Measurements from ENCODE around the gene SECTM1.

SECTM1 gene

DNA sequence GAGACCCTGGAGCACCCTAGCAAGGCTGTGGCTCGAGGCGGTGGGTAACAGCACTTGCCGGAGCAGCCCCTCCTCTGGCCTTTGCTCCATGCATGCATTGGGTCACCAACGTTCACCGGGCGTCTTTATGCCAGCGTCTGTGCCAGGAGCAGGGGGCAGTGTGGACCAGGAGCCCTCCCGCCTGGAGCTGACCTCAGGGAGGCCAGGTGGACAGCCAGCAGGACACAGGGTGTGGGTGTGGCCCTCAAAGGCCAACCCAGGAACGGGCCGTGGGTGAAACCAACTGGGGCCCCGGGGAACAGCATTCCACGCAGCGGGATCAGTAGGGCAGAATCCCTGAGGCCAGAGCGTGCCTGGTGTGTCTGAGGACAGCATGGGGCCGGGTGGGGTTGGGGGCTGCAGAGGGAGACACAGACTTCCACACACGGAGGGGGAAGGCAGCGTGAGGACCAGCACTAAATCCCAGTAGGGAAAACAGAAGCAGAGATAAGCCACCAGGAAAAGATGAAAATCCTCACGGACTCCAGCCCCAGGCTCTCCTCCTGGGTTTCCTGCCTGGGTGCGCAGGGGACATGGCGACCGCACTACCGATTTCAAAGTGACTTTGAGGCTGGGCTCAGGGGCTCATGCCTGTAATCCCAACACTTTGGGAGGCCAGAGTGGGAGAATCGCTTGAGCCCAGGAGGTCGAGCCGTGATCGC, 13.3 kb downstream of the SECTM1 start:
- H4K20me1 ChIP-seq (ENCODE audit: low read depth, low read length) = no peaks in the 10 kb centered on the region
- no peaks in the 10 kb centered on the region for H3K79me2 ChIP-seq (ENCODE audit: insufficient read depth, low read length)
- no peak overlapping the region for H3K27ac ChIP-seq (ENCODE audit: low read depth, low read length)
- H3K9me2 ChIP-seq (replicated peaks; ENCODE audit: insufficient read depth, low read length) = no peaks in the 10 kb centered on the region
- H3K9ac ChIP-seq (ENCODE audit: low read length) = no peak overlapping the region
- H2AFZ ChIP-seq (ENCODE audit: low read depth, low read length, severe bottlenecking) = no peak overlapping the region
- no peaks in the 10 kb centered on the region for H3K36me3 ChIP-seq (ENCODE audit: low read length)
- no peaks in the 10 kb centered on the region for H3K27me3 ChIP-seq (ENCODE audit: low read length)
- TF ChIP-seq, protein P1, sequence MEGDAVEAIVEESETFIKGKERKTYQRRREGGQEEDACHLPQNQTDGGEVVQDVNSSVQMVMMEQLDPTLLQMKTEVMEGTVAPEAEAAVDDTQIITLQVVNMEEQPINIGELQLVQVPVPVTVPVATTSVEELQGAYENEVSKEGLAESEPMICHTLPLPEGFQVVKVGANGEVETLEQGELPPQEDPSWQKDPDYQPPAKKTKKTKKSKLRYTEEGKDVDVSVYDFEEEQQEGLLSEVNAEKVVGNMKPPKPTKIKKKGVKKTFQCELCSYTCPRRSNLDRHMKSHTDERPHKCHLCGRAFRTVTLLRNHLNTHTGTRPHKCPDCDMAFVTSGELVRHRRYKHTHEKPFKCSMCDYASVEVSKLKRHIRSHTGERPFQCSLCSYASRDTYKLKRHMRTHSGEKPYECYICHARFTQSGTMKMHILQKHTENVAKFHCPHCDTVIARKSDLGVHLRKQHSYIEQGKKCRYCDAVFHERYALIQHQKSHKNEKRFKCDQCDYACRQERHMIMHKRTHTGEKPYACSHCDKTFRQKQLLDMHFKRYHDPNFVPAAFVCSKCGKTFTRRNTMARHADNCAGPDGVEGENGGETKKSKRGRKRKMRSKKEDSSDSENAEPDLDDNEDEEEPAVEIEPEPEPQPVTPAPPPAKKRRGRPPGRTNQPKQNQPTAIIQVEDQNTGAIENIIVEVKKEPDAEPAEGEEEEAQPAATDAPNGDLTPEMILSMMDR (IDR thresholded peaks at IDR 0.05; ENCODE audit: insufficient read depth, low read length, poor library complexity, severe bottlenecking) = no peak
- no peak for TF ChIP-seq EZH2phosphoT487 (conservative IDR thresholded peaks at IDR 0.05; ENCODE audit: low read length)
- no peaks in the 10 kb centered on the region for H3F3A ChIP-seq (ENCODE audit: insufficient read depth)
- H3K9me3 ChIP-seq (ENCODE audit: insufficient read depth, low read length) = no peaks in the 10 kb centered on the region
- no peak overlapping the region for H3K4me2 ChIP-seq (ENCODE audit: low read depth, low read length, poor library complexity, severe bottlenecking)
- no peak overlapping the region for H3K4me3 ChIP-seq (ENCODE audit: insufficient read depth, low read length, poor library complexity, severe bottlenecking)

DNA sequence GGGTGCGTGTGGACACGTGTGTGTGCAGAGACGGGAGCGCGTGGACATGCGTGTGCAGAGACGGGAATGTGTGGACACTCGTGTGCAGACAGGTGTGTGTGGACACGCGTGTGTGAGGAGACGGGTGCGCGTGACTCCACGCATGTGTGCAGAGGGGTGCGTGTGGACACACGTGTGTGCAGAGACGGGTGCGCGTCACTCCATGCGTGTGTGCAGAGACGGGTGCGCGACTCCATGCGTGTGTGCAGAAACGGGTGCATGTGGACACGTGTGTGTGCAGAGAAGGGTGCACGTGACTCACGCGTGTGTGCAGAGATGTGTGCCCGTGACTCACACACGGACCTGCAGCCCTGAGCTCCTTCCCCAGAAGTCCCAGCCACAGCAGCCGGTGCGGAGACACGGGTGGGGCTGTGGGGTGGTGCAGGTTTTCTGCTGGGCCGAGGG, 13.9 kb downstream of the SECTM1 start:
- no peak overlapping the region for H3K9ac ChIP-seq (ENCODE audit: low read length)
- no peak for TF ChIP-seq EZH2phosphoT487 (conservative IDR thresholded peaks at IDR 0.05; ENCODE audit: low read length)
- TF ChIP-seq, protein P1 (IDR thresholded peaks at IDR 0.05; ENCODE audit: insufficient read depth, low read length, poor library complexity, severe bottlenecking) = no peak
- no peaks in the 10 kb centered on the region for H3K9me3 ChIP-seq (ENCODE audit: insufficient read depth, low read length)
- H3K4me3 ChIP-seq (ENCODE audit: insufficient read depth, low read length, poor library complexity, severe bottlenecking) = no peak overlapping the region
- H3K9me2 ChIP-seq (replicated peaks; ENCODE audit: insufficient read depth, low read length) = no peaks in the 10 kb centered on the region
- no peaks in the 10 kb centered on the region for H3K79me2 ChIP-seq (ENCODE audit: insufficient read depth, low read length)
- no peaks in the 10 kb centered on the region for H3F3A ChIP-seq (ENCODE audit: insufficient read depth)
- no peaks in the 10 kb centered on the region for H3K36me3 ChIP-seq (ENCODE audit: low read length)
- no peaks in the 10 kb centered on the region for H4K20me1 ChIP-seq (ENCODE audit: low read depth, low read length)
- H3K27ac ChIP-seq (ENCODE audit: low read depth, low read length) = no peak overlapping the region
- no peaks in the 10 kb centered on the region for H3K27me3 ChIP-seq (ENCODE audit: low read length)
- no peak overlapping the region for H3K4me2 ChIP-seq (ENCODE audit: low read depth, low read length, poor library complexity, severe bottlenecking)
- H2AFZ ChIP-seq (ENCODE audit: low read depth, low read length, severe bottlenecking) = no peak overlapping the region

DNA sequence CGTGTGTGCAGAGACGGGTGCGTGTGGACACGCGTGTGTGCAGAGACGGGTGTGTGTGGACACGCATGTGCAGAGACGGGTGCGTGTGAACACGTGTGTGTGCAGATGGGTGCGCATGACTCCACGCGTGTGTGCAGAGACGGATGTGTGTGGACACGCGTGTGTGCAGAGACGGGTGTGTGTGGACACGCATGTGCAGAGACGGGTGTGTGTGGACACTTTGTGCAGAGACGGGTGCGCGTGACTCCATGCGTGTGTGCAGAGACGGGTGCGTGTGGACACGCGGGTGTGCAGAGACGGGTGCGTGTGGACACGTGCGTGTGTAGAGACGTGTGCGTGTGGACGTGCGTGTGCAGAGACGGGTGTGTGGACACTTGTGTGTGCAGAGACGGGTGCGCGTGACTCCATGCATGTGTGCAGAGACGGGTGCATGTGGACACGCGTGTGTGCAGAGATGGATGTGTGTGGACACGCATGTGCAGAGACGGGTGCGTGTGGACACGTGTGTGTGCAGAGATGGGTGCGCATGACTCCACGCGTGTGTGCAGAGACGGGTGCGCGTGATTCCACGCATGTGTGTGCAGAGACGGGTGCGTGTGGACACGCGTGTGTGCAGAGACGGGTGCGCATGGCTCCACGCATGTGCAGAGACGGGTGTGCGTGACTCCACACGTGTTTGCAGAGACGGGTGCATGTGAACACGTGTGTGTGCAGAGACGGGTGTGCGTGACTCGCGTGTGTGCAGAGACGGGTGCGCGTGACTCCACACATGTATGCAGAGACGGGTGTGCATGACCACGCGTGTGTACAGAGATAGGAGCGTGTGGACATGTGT, 14.6 kb downstream of the SECTM1 start:
- Histone ChIP-seq H3K4me2 (ENCODE audit: low read depth, low read length, poor library complexity, severe bottlenecking) (no peak overlapping the region), H3K4me3 (ENCODE audit: insufficient read depth, low read length, poor library complexity, severe bottlenecking) (no peak overlapping the region), H3K27me3 (ENCODE audit: low read length) (no peaks in the 10 kb centered on the region), H4K20me1 (ENCODE audit: low read depth, low read length) (no peaks in the 10 kb centered on the region), H3K9ac (ENCODE audit: low read length) (no peak overlapping the region), H3F3A (ENCODE audit: insufficient read depth) (no peaks in the 10 kb centered on the region), H3K36me3 (ENCODE audit: low read length) (no peaks in the 10 kb centered on the region), H3K27ac (ENCODE audit: low read depth, low read length) (no peak overlapping the region), H3K79me2 (ENCODE audit: insufficient read depth, low read length) (no peaks in the 10 kb centered on the region), H3K9me2 (replicated peaks; ENCODE audit: insufficient read depth, low read length) (no peaks in the 10 kb centered on the region), H2AFZ (ENCODE audit: low read depth, low read length, severe bottlenecking) (no peak overlapping the region), H3K9me3 (ENCODE audit: insufficient read depth, low read length) (no peaks in the 10 kb centered on the region)
- no peak for TF ChIP-seq EZH2phosphoT487 (conservative IDR thresholded peaks at IDR 0.05; ENCODE audit: low read length)

DNA sequence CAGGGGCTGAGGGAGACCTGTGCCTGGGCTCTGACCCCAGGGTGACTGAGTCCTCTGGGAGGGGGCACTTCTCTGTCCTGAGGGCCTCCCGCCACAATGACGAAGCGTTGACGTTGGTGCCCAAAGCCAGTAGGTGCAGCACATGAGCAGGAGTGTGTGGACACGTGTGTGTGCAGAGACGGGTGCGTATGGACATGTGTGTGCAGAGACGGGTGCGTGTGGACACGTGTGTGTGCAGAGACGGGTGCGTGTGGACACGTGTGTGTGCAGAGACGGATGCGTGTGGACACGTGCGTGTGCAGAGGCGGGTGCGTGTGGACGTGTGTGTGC, 15.4 kb downstream of the SECTM1 start:
- H3K9me3 ChIP-seq (ENCODE audit: insufficient read depth, low read length) = no peaks in the 10 kb centered on the region
- H3K9me2 ChIP-seq (replicated peaks; ENCODE audit: insufficient read depth, low read length) = no peaks in the 10 kb centered on the region
- H3K36me3 ChIP-seq (ENCODE audit: low read length) = no peaks in the 10 kb centered on the region
- no peaks in the 10 kb centered on the region for H3F3A ChIP-seq (ENCODE audit: insufficient read depth)
- H3K27ac ChIP-seq (ENCODE audit: low read depth, low read length) = no peak overlapping the region
- no peak overlapping the region for H2AFZ ChIP-seq (ENCODE audit: low read depth, low read length, severe bottlenecking)
- H3K4me2 ChIP-seq (ENCODE audit: low read depth, low read length, poor library complexity, severe bottlenecking) = no peak overlapping the region
- no peak overlapping the region for H3K9ac ChIP-seq (ENCODE audit: low read length)
- H4K20me1 ChIP-seq (ENCODE audit: low read depth, low read length) = no peaks in the 10 kb centered on the region
- TF ChIP-seq EZH2phosphoT487 (conservative IDR thresholded peaks at IDR 0.05; ENCODE audit: low read length) = no peak
- TF ChIP-seq, protein P1 (IDR thresholded peaks at IDR 0.05; ENCODE audit: insufficient read depth, low read length, poor library complexity, severe bottlenecking) = no peak
- no peaks in the 10 kb centered on the region for H3K27me3 ChIP-seq (ENCODE audit: low read length)
- no peak overlapping the region for H3K4me3 ChIP-seq (ENCODE audit: insufficient read depth, low read length, poor library complexity, severe bottlenecking)
- no peaks in the 10 kb centered on the region for H3K79me2 ChIP-seq (ENCODE audit: insufficient read depth, low read length)
